ENCODE results near the gene NUTM2G. TPM values are rescaled to one million over a fixed set of nuclear protein-coding genes. Genes with fewer than 3 reads are reported as not detected.
"Not testable (repeated sequence)": the region's sequence is repeated elsewhere in the genome, so short reads cannot be mapped to it uniquely, and the experiment has no call there.

Gene NUTM2G
- total and polyA plus RNA-seq, 3 experiments from 2014 or later = 0.14 TPM; not detected in 2

DNA sequence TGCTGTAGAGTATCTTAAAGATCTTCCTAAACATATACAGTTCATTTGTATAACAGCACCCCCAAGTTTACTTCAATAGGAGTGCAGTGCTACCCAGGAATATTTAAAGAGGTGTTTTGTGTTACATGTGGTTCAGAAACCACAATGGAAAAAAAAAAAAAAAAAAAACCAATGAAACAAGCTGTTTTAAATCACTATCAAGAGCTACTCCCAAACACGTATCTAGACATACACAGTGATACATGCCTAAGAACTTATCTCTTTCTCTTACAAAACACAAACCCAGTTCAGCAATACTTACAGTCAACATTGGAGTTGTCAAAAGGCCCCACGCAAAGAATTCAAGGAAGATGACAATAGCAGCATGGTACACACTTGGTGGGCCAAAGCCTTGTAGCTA, 43.9 kb downstream of the NUTM2G start:
- H3K36me3 ChIP-seq (ENCODE audit: insufficient read depth, low read length); H3K9me3 Mint-ChIP-seq; H3K27me3 Mint-ChIP-seq; H3K4me3 Mint-ChIP-seq; H3K27me3 ChIP-seq (ENCODE audit: insufficient read depth, low read length, poor library complexity, severe bottlenecking); POLR2A ChIA-PET; DNase-seq; H3K27ac ChIP-seq (ENCODE audit: low read depth, low read length); H3K4me3 ChIP-seq (ENCODE audit: low read length); H3K9me3 ChIP-seq (ENCODE audit: low read length); H3K4me1 ChIP-seq (ENCODE audit: insufficient read depth, low read length); CTCF ChIA-PET: not testable (repeated sequence)
- Mint-ChIP-seq H3K4me1 (peaks cover 21 to 40% (median 37%) of the 10 kb centered on the region in 3 donors), H3K27ac (peak overlapping the region in 4 of 8 donors; percentile 35 to 83 (median 64)), H3K36me3 (peaks cover 0 to 23% (median 2%) of the 10 kb centered on the region in 3 donors)

- H3K4me1 Mint-ChIP-seq = peaks cover 24 to 50% (median 45%) of the 10 kb centered on the region in 3 donors
- H3K27me3 ChIP-seq (ENCODE audit: insufficient read depth, low read length, poor library complexity, severe bottlenecking); CTCF ChIA-PET; H3K4me3 ChIP-seq (ENCODE audit: low read length); DNase-seq; POLR2A ChIA-PET; H3K4me1 ChIP-seq (ENCODE audit: insufficient read depth, low read length); H3K27ac ChIP-seq (ENCODE audit: low read depth, low read length); H3K9me3 ChIP-seq (ENCODE audit: low read length); H3K27me3 Mint-ChIP-seq; H3K9me3 Mint-ChIP-seq; H3K36me3 ChIP-seq (ENCODE audit: insufficient read depth, low read length): not testable (repeated sequence)
- H3K27ac Mint-ChIP-seq = peak overlapping the region in 1 of 8 donors; percentile 21
- H3K36me3 Mint-ChIP-seq = peaks cover 0 to 16% (median 2%) of the 10 kb centered on the region in 3 donors
- H3K4me3 Mint-ChIP-seq = peak overlapping the region in 1 of 7 donors; percentile 12
Observed at GRCh38 chr9:96974037-96974436, 45.4 kb downstream of the NUTM2G start.

DNA sequence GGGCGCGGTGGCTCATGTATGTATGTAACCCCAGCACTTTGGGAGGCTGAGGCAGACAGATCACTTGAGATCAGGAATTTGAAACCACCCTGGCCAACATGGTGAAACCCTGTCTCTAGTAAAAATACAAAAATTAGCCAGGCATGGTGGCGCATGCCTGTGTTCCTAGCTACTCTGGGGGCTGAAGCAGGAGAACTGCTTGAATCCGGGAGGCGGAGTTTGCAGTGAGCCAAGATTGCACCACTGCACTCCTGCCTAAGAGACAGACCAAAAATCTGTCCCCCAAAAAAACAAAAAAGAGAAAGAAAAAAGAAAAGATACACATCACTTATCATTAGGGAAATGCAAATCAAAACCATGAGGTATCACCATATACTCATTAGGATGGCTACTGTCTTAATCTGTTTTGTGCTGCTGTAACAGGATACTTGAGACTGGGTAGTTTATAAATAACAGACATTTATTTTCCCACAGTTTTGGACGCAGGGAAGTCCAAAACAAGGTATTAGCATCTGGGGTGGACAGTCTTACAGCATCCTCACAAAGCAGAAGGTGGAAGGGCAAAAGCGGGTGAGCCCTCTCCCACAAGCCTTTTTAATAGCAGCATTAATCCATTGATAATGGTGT, 55.0 kb downstream of the NUTM2G start:
- POLR2A ChIA-PET; H3K9me3 Mint-ChIP-seq; H3K36me3 ChIP-seq (ENCODE audit: insufficient read depth, low read length); H3K9me3 ChIP-seq (ENCODE audit: low read length); CTCF ChIA-PET; H3K4me3 Mint-ChIP-seq; H3K27me3 ChIP-seq (ENCODE audit: insufficient read depth, low read length, poor library complexity, severe bottlenecking); H3K4me1 ChIP-seq (ENCODE audit: insufficient read depth, low read length); DNase-seq; H3K27me3 Mint-ChIP-seq; H3K4me3 ChIP-seq (ENCODE audit: low read length); H3K27ac Mint-ChIP-seq; H3K27ac ChIP-seq (ENCODE audit: low read depth, low read length); H3K36me3 Mint-ChIP-seq: not testable (repeated sequence)
- H3K4me1 Mint-ChIP-seq = peaks cover 15 to 38% (median 25%) of the 10 kb centered on the region in 3 donors

- H3K36me3 ChIP-seq (ENCODE audit: insufficient read depth, low read length); H3K27ac Mint-ChIP-seq; H3K4me3 Mint-ChIP-seq; H3K4me3 ChIP-seq (ENCODE audit: low read length); CTCF ChIA-PET; H3K27ac ChIP-seq (ENCODE audit: low read depth, low read length); H3K27me3 Mint-ChIP-seq; H3K27me3 ChIP-seq (ENCODE audit: insufficient read depth, low read length, poor library complexity, severe bottlenecking); H3K36me3 Mint-ChIP-seq; H3K9me3 Mint-ChIP-seq; H3K9me3 ChIP-seq (ENCODE audit: low read length); H3K4me1 ChIP-seq (ENCODE audit: insufficient read depth, low read length); DNase-seq; POLR2A ChIA-PET: not testable (repeated sequence)
- peaks cover 16 to 38% (median 26%) of the 10 kb centered on the region in 3 donors for H3K4me1 Mint-ChIP-seq
Observed at GRCh38 chr9:96984139-96984538, 55.5 kb downstream of the NUTM2G start.

GRCh38 chr9:96984887-96985286, 56.2 kb downstream of the NUTM2G start:
- H3K27me3 ChIP-seq (ENCODE audit: insufficient read depth, low read length, poor library complexity, severe bottlenecking); H3K36me3 ChIP-seq (ENCODE audit: insufficient read depth, low read length); H3K4me3 Mint-ChIP-seq; H3K9me3 Mint-ChIP-seq; H3K27ac Mint-ChIP-seq; H3K4me1 ChIP-seq (ENCODE audit: insufficient read depth, low read length); H3K27me3 Mint-ChIP-seq; CTCF ChIA-PET; POLR2A ChIA-PET; DNase-seq; H3K9me3 ChIP-seq (ENCODE audit: low read length); H3K4me3 ChIP-seq (ENCODE audit: low read length); H3K27ac ChIP-seq (ENCODE audit: low read depth, low read length); H3K36me3 Mint-ChIP-seq: not testable (repeated sequence)
- peaks cover 17 to 37% (median 28%) of the 10 kb centered on the region in 3 donors for H3K4me1 Mint-ChIP-seq

Other genes starting within 250 kb of the NUTM2G start
- 10 to 100 TPM in 1 of 2 experiments, 1 to 10 TPM in 1; 7.5 to 10.6 TPM for gene ZNF510, start 150.8 kb upstream of the NUTM2G start, total RNA-seq
- 6.2 TPM for gene ZNF510, start 150.8 kb upstream of the NUTM2G start, polyA plus RNA-seq
- 1 to 10 TPM; 4.2 to 6.5 TPM for gene ZNF782, start 74.3 kb upstream of the NUTM2G start, total RNA-seq
- 2.5 TPM for gene ZNF782, start 74.3 kb upstream of the NUTM2G start, polyA plus RNA-seq
- gene CTSV, start 110.3 kb downstream of the NUTM2G start, total RNA-seq = under 1 TPM; 0.28 to 0.53 TPM
- gene CTSV, start 110.3 kb downstream of the NUTM2G start, polyA plus RNA-seq = not detected

All from CD8-positive, alpha-beta memory T cell (primary cell).